Measurements from ENCODE around the gene SH3PXD2A. TPM values are rescaled to one million over a fixed set of nuclear protein-coding genes. Genes with fewer than 3 reads are reported as not detected.

Gene SH3PXD2A
- total and polyA plus RNA-seq, 10 of the 15 experiments (the other 5 are each of a cell fraction or from before 2014, with no cell fraction given) = 0.63 to 14.0 (median 4.4) TPM

- FAIRE-seq (no peak), DNase-seq (ENCODE audit: low read depth, low spot score) (no peak), ATAC-seq (no peak)
- Histone ChIP-seq H3K9me3 (replicated peaks; ENCODE audit: control insufficient read depth, insufficient read depth, low read length) (no peaks in the 10 kb centered on the region), H3K36me3 (ENCODE audit: control insufficient read depth in 2 of 2, insufficient read depth in 2 of 2, low read length in 1 of 2) (no peaks in the 10 kb centered on the region), H2AFZ (ENCODE audit: control insufficient read depth, low read depth, low read length) (no peak overlapping the region), H3K9ac (ENCODE audit: control insufficient read depth, insufficient read depth, low read length) (no peak overlapping the region), H4K20me1 (ENCODE audit: control insufficient read depth, insufficient read depth) (no peaks in the 10 kb centered on the region), H3K79me2 (ENCODE audit: control insufficient read depth, insufficient read depth, low read length) (no peaks in the 10 kb centered on the region), H3K4me2 (ENCODE audit: control insufficient read depth, insufficient read depth) (no peak overlapping the region), H3K27me3 (replicated peaks in 1 of 2; ENCODE audit: control insufficient read depth in 2 of 2, insufficient read depth in 2 of 2, low read length in 1 of 2) (peaks cover 0 to 8% of the 10 kb centered on the region in 2 experiments; a peak in 3 of 4 replicates), H3K27ac (ENCODE audit: control insufficient read depth, insufficient read depth) (no peak overlapping the region), H3K4me1 (ENCODE audit: control insufficient read depth, insufficient read depth, low read length) (no peaks in the 10 kb centered on the region), H3K4me3 (no peak overlapping the region)
- no TSS peak for BruUV-seq (replicated peaks)
- ChIA-PET RAD21 (ENCODE audit: unreplicated experiment) (no interaction called here), SMC1A (ENCODE audit: uncharacterized antibody, unreplicated experiment) (interaction anchor here (1.3 kb wide), 1 partner anchor 12 kb away, joined by 3 read pairs; no protein-coding TSS in a partner anchor), CTCF (interaction anchor here (0.7 to 1.0 kb wide), 3 partner anchors 13 to 133 kb away, joined by 3 to 5 read pairs (median 5); no protein-coding TSS in a partner anchor), POLR2A (no interaction called here)
- WGBS (ENCODE audit: insufficient coverage, insufficient replicate concordance, low lambda C conversion rate, missing lambda C conversion rate) = 70% methylated on average over 4 of the region's 5 CpGs
- intact Hi-C loops (cut with micrococcal nuclease; ENCODE audit: unreplicated experiment) (no loop called here), in situ Hi-C loops (cut with MboI) (no loop called here)
- no peak for TF ChIP-seq HDAC2 (IDR thresholded peaks at IDR 0.05)
- TF ChIP-seq TBL1XR1 (IDR thresholded peaks at IDR 0.05; ENCODE audit: low read depth, low read length) = no peak
- no peak for TF ChIP-seq POLR2AphosphoS5 (IDR thresholded peaks at IDR 0.05; ENCODE audit: low read length)
- no peak for TF ChIP-seq CBFB (IDR thresholded peaks at IDR 0.05; ENCODE audit: low read depth)
- no peak for TF ChIP-seq EP300 (IDR thresholded peaks at IDR 0.05; ENCODE audit: borderline replicate concordance in 1 of 2, control insufficient read depth in 1 of 2, low read depth in 2 of 2, low read length in 2 of 2)
- TF ChIP-seq ASH2L (IDR thresholded peaks at IDR 0.05; ENCODE audit: borderline replicate concordance, low read depth) = no peak
- TF ChIP-seq ESRRA (IDR thresholded peaks at IDR 0.05; ENCODE audit: low read length) = no peak
- no peak for TF ChIP-seq BCL3 (IDR thresholded peaks at IDR 0.05; ENCODE audit: borderline replicate concordance, insufficient read depth, low read depth, low read length, poor library complexity, severe bottlenecking)
- no peak for TF ChIP-seq NFIC (IDR thresholded peaks at IDR 0.05; ENCODE audit: low read depth, low read length)
- no peak for TF ChIP-seq RCOR1 (conservative IDR thresholded peaks at IDR 0.05; ENCODE audit: low read depth, low read length)
- TF ChIP-seq, protein P1, sequence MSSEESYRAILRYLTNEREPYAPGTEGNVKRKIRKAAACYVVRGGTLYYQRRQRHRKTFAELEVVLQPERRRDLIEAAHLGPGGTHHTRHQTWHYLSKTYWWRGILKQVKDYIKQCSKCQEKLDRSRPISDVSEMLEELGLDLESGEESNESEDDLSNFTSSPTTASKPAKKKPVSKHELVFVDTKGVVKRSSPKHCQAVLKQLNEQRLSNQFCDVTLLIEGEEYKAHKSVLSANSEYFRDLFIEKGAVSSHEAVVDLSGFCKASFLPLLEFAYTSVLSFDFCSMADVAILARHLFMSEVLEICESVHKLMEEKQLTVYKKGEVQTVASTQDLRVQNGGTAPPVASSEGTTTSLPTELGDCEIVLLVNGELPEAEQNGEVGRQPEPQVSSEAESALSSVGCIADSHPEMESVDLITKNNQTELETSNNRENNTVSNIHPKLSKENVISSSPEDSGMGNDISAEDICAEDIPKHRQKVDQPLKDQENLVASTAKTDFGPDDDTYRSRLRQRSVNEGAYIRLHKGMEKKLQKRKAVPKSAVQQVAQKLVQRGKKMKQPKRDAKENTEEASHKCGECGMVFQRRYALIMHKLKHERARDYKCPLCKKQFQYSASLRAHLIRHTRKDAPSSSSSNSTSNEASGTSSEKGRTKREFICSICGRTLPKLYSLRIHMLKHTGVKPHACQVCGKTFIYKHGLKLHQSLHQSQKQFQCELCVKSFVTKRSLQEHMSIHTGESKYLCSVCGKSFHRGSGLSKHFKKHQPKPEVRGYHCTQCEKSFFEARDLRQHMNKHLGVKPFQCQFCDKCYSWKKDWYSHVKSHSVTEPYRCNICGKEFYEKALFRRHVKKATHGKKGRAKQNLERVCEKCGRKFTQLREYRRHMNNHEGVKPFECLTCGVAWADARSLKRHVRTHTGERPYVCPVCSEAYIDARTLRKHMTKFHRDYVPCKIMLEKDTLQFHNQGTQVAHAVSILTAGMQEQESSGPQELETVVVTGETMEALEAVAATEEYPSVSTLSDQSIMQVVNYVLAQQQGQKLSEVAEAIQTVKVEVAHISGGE (CRISPR knock-in tag; IDR thresholded peaks at IDR 0.05) = no peak
- TF ChIP-seq MTA2 (IDR thresholded peaks at IDR 0.05; ENCODE audit: low read depth) = no peak
- no peak for TF ChIP-seq FOXK2 (IDR thresholded peaks at IDR 0.05)
- TF ChIP-seq, protein P2, sequence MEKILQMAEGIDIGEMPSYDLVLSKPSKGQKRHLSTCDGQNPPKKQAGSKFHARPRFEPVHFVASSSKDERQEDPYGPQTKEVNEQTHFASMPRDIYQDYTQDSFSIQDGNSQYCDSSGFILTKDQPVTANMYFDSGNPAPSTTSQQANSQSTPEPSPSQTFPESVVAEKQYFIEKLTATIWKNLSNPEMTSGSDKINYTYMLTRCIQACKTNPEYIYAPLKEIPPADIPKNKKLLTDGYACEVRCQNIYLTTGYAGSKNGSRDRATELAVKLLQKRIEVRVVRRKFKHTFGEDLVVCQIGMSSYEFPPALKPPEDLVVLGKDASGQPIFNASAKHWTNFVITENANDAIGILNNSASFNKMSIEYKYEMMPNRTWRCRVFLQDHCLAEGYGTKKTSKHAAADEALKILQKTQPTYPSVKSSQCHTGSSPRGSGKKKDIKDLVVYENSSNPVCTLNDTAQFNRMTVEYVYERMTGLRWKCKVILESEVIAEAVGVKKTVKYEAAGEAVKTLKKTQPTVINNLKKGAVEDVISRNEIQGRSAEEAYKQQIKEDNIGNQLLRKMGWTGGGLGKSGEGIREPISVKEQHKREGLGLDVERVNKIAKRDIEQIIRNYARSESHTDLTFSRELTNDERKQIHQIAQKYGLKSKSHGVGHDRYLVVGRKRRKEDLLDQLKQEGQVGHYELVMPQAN (conservative IDR thresholded peaks at IDR 0.05) = no peak
- TF ChIP-seq POLR2A (IDR thresholded peaks at IDR 0.05; ENCODE audit: low read depth, low read length) = no peak
- TF ChIP-seq BCL11A (IDR thresholded peaks at IDR 0.05; ENCODE audit: low read depth, low read length) = no peak
- TF ChIP-seq, protein P3, sequence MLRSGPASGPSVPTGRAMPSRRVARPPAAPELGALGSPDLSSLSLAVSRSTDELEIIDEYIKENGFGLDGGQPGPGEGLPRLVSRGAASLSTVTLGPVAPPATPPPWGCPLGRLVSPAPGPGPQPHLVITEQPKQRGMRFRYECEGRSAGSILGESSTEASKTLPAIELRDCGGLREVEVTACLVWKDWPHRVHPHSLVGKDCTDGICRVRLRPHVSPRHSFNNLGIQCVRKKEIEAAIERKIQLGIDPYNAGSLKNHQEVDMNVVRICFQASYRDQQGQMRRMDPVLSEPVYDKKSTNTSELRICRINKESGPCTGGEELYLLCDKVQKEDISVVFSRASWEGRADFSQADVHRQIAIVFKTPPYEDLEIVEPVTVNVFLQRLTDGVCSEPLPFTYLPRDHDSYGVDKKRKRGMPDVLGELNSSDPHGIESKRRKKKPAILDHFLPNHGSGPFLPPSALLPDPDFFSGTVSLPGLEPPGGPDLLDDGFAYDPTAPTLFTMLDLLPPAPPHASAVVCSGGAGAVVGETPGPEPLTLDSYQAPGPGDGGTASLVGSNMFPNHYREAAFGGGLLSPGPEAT (IDR thresholded peaks at IDR 0.05; ENCODE audit: low read depth) = no peak
- TF ChIP-seq KLF5 (IDR thresholded peaks at IDR 0.05; ENCODE audit: partially characterized antibody) = no peak
Measured at GRCh38 chr10:103725242-103725641, 130.1 kb downstream of the SH3PXD2A start.

Measured in GM12878 (cell line).